Kidney (tissue), 14 donors: ENCODE measurements around the gene ERCC8. TPM values are rescaled to one million over a fixed set of nuclear protein-coding genes. Genes with fewer than 3 reads are reported as not detected.

ENCODE experiments used
- DNase-seq, 5 donors: peaks; one replicate each; pipeline ENCODE4 v3.0.0-alpha.2; 2013 to 2020
- FAIRE-seq: peaks from 2 replicates; lab custom pipeline; 2012; peaks lifted over from hg19 to GRCh38; lab: Jason Lieb, UNC
- H3K27ac ChIP-seq, 2 donors: one replicate each; pipeline ENCODE4 v1.7.0; 2013; ENCODE audit warnings: low read depth in 2 of 2, low read length in 2 of 2, inconsistent platforms in 1 of 2
- H3K27me3 ChIP-seq: one replicate; pipeline ENCODE4 v1.7.1; 2013; ENCODE audit warnings: low read length, inconsistent platforms; ENCODE audit not compliant: control insufficient read depth, insufficient read depth
- H3K36me3 ChIP-seq, 3 donors: one replicate each; pipeline versions ENCODE4 v1.7.0 to v1.7.1; 2013; ENCODE audit warnings: low read length in 3 of 3, control low read depth in 1 of 3, inconsistent platforms in 1 of 3; ENCODE audit not compliant: insufficient read depth in 3 of 3, control insufficient read depth in 2 of 3
- H3K4me1 ChIP-seq, 3 donors: one replicate each; pipeline versions ENCODE4 v1.7.0 to v1.7.1; 2013; ENCODE audit warnings: low read length in 3 of 3, inconsistent platforms in 1 of 3, low read depth in 1 of 3; ENCODE audit not compliant: control insufficient read depth in 2 of 3, insufficient read depth in 2 of 3
- H3K4me3 ChIP-seq, 3 donors: one replicate each; pipeline versions ENCODE4 v1.7.0 to v1.8.1; 2013; ENCODE audit warnings: low read length in 3 of 3, control low read depth in 1 of 3, inconsistent platforms in 1 of 3
- H3K9ac ChIP-seq, 3 donors: one replicate each; pipeline versions ENCODE4 v1.7.0 to v1.7.1; 2013; ENCODE audit warnings: low read length in 3 of 3, control low read depth in 1 of 3, inconsistent platforms in 1 of 3
- H3K9me3 ChIP-seq, 3 donors: one replicate each; pipeline versions ENCODE4 v1.7.0 to v1.7.1; 2013; ENCODE audit warnings: low read length in 3 of 3, control low read depth in 1 of 3, inconsistent platforms in 1 of 3; ENCODE audit not compliant: control insufficient read depth in 2 of 3, insufficient read depth in 1 of 3
- intact Hi-C: fragments of 100-400 bp; cut with DNase I; formaldehyde crosslinking; loops from one replicate; pipeline ENCODE4 v1.11.1; 2022
- polyA plus RNA-seq: library from polyadenylated mRNA; stranded (reverse); fragments of 350-450 nt; fragmentation: Illumina TruSeq; extraction: RNeasy Lipid Tissue Mini Kit (QIAGEN cat#74804); gene quantifications from one replicate; pipeline ENCODE4 v1.2.3, GENCODE V29; 2014; ENCODE audit warnings: low read depth, low replicate concordance; ENCODE audit not compliant: insufficient read depth
- total RNA-seq: library from RNA; stranded (reverse); fragmentation: NEBNext Ultra II Directional; extraction: Animal tissue kit (Norgen Biotek cat#: 25700); gene quantifications from one replicate; pipeline ENCODE4 v1.2.1, GENCODE V29; 2021
- TF ChIP-seq, protein P1 (sequence below): IDR thresholded peaks from 3 replicates; pipeline ENCODE4 v1.5.1; 2012; ENCODE audit warnings: mild to moderate bottlenecking, moderate library complexity, borderline replicate concordance; ENCODE audit not compliant: insufficient read depth; ENCODE audit errors: extremely low read depth
- donor health status: control.
- donor health status: control.
- donor health status: control.
- donor health status: control.
- donor health status: control.
- donor health status: DM: yes; HTN: yes; CAD: no.
- donor health status: Normal renal cell carcinoma (clear cell type).

The ERCC8 gene
- total and polyA plus RNA-seq, 2 donors from 2014 or later, result 6.6 to 11.5 TPM

- no peaks in the 10 kb centered on the region for H3K27me3 ChIP-seq
- no peak overlapping the region for H3K27ac ChIP-seq
- intact Hi-C loops, result no loop called here
- peaks cover 0 to 5% (median 0%) of the 10 kb centered on the region in 3 donors for H3K4me1 ChIP-seq
- TF ChIP-seq, protein P1, sequence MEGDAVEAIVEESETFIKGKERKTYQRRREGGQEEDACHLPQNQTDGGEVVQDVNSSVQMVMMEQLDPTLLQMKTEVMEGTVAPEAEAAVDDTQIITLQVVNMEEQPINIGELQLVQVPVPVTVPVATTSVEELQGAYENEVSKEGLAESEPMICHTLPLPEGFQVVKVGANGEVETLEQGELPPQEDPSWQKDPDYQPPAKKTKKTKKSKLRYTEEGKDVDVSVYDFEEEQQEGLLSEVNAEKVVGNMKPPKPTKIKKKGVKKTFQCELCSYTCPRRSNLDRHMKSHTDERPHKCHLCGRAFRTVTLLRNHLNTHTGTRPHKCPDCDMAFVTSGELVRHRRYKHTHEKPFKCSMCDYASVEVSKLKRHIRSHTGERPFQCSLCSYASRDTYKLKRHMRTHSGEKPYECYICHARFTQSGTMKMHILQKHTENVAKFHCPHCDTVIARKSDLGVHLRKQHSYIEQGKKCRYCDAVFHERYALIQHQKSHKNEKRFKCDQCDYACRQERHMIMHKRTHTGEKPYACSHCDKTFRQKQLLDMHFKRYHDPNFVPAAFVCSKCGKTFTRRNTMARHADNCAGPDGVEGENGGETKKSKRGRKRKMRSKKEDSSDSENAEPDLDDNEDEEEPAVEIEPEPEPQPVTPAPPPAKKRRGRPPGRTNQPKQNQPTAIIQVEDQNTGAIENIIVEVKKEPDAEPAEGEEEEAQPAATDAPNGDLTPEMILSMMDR, result no peak
- no peaks in the 10 kb centered on the region for H3K36me3 ChIP-seq
- H3K4me3 ChIP-seq, result no peak overlapping the region
- no peaks in the 10 kb centered on the region for H3K9me3 ChIP-seq
- DNase-seq (no peak), FAIRE-seq (no peak)
- no peak overlapping the region for H3K9ac ChIP-seq
These were observed 114.2 kb downstream of the ERCC8 start for GRCh38 chr5:60830581-60831127.

GRCh38 chr5:60829490-60830266, 115.2 kb downstream of the ERCC8 start:
- Histone ChIP-seq H3K36me3 (no peaks in the 10 kb centered on the region), H3K4me1 (peaks cover 0 to 5% (median 0%) of the 10 kb centered on the region in 3 donors), H3K4me3 (no peak overlapping the region), H3K9me3 (no peaks in the 10 kb centered on the region), H3K27me3 (no peaks in the 10 kb centered on the region), H3K9ac (no peak overlapping the region), H3K27ac (no peak overlapping the region)
- TF ChIP-seq, protein P1, result no peak
- intact Hi-C loops, result no loop called here
- DNase-seq (no peak), FAIRE-seq (no peak)

DNA sequence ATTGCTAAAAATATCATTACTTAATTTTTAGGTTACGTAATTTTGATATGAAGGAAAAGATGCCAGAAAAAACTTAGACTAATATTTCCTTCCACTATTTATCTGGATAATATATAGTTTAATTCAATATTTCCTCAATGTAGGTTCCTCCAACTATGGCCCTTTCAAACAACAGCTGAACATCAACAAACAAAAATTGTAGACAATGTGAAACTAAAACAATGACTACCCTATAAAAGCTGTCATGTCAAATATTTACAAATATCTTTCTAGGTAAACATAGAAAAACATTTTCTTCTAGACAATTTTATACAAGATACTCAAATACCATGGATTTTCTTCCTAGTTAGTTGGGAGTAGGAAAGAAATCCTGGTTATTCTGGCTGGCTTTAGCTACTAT, 117.7 kb downstream of the ERCC8 start:
- Histone ChIP-seq H3K9me3 (no peaks in the 10 kb centered on the region), H3K4me3 (no peak overlapping the region), H3K9ac (no peak overlapping the region), H3K27me3 (no peaks in the 10 kb centered on the region), H3K36me3 (no peaks in the 10 kb centered on the region), H3K27ac (no peak overlapping the region), H3K4me1 (peaks cover 0 to 5% (median 0%) of the 10 kb centered on the region in 3 donors)
- intact Hi-C loops, result no loop called here
- DNase-seq (no peak), FAIRE-seq (no peak)
- TF ChIP-seq, protein P1, result no peak
